Measurements from ENCODE around the gene CCDC137.
A peak's percentile ranks its signal among the peaks of the same experiment; 100 is the strongest.

The CCDC137 gene

DNA sequence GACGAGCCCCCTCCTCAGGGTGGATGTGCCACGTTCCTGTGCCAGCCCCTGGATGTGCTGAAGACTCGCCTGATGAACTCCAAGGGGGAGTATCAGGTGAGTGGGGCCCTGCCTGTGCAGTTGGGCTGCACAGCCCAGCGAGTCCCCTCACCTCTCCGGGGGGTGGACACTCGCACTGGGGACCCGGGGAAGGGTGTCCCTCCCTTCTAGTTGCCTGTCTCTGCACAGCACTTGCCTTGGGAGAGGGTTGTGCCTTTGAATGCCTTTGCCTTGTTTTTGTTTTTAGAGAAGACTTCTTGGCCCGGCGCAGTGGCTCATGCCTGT, 51.2 kb downstream of the CCDC137 start:
- no peak for DNase-seq

DNA sequence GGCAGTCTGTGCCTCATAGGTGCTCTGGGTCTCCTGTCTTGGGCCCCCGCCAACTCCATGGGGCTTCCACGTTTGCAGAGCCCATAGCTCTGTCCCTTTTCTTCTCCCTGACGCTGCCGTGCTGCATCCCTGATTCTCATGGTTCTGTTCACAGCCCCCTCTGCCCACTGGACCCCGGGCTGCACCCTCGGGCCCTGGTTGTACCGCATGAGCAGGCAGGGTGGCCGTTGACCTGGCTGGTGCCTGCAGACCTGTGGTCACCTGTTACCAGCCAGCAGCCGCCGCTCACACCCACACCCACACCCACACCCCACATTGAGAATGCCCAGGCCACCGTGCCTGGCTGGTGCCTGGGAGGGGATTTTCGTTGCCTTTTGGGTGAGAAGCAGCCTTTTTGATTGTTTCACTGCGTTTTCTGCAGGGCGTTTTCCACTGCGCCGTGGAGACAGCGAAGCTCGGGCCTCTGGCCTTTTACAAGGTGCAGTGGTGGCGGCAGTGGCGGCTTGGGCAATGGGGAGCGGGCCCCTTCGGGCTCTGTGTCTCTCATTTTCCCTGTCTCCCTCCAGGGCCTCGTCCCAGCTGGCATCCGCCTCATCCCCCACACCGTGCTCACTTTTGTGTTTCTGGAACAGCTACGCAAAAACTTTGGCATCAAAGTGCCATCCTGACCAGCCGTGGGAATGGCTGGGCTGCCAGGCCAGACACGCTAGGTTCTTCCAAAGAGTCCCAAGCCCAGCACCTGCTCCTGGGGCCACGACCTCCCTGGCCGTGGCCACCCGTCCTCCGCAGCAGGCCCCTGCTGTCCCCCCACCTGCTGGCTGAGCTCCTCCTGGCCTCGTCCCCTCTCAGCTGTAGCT, 53.1 kb downstream of the CCDC137 start:
- DNase-seq, result no peak

DNA sequence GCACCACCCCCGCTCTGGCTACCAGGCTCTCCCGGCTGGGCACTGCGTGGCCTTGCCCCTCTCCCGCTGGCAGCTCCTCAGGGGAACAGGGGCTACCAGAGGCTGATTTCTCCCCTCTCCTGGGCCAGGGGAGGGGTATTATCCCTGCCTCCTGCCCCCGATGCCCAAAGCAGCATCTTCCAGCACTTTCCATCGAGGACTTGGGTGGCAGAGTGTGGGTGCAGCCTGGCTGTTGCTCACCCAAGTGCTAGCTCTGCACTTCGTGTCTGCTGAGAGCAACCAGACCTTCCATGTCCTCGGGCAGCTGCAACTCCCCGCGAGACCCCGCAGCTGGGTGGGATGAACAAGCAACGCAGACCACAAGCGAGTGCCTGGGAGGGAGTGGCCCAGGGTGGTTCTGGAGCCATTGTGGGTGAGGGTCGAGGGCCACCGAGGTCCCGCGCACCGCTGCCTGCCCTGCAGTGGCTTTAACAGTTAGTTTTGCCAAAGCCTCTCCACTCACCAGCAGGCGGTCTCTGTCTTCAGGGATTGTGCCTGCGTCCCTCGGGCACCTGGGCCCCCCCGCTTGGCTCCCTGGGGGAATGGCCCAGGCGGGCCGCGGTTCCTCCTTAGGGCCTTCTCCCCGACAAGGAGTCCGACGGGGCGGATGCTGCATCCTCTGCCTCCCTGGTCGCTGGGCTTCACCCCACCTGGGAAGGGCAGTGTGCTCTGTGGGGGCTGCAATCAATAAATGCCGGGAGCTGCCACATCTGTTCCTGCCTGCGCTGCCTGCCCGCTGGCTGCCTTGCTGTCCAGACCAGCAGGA, 53.9 kb downstream of the CCDC137 start:
- DNase-seq, result no peak

DNA sequence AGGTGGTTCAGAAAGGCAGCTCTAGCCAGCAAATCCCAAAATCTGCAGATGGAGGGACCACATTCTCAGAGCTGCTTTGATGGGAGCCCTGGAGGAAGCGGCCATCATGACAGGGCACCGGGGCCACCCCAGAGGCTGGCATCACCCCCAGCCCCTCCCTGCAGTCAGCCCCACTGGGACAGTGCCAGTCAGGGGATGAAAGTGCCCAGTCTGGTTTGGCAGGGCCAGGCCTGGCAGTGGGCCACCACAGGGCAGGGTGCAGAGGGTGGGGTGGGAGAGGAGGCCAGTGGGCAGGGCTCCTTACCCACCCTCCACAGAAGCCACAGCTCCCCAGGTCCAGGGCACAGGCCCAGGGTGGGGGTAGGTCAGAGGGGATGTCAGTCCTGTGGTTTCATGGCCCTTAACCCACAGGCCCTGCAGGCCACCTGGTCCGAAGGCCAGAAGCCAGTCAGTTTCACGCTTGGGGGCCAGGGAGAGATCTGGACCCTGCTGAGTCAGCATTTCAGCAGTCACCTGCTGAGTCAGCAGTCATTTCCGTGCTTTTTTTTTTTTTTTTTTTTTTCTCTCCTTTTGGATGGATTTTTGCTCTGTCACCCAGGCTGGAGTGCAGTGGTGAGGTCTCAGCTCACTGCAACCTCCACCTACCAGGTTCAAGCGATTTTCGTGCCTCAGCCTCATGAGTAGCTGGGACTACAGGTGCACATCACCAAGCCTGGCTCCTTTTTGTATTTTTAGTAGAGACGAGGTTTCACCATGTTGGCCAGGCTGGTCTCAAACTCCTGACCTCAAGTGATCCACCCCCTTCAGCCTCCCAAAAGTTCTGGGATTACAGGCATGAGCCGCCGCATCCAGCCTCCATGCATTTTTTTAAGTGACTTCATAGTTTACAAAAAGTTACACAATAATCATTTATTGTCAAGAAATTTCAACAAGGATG, 55.9 kb downstream of the CCDC137 start:
- peak; percentile 74 for DNase-seq

Measured in DMS53 (cell line).